Astrocyte of the cerebellum (primary cell): ENCODE data around the gene SRSF2.
A peak's percentile ranks its signal among the peaks of the same experiment; 100 is the strongest.

Experiments
- DNase-seq: peaks from one replicate; pipeline ENCODE4 v3.0.0-alpha.2; 2011; ENCODE audit warnings: low read depth
- H3K4me3 ChIP-seq: 2 replicates; pipeline ENCODE4 v1.5.1; 2011; ENCODE audit warnings: mild to moderate bottlenecking, low read depth, low read length, moderate library complexity
- CTCF ChIP-seq: IDR thresholded peaks from 2 replicates; pipeline ENCODE4 v1.5.1; 2012; ENCODE audit warnings: low read length, low read depth, moderate library complexity, mild to moderate bottlenecking; ENCODE audit errors: missing control alignments
- in situ Hi-C: cut with HindIII; loops from 2 replicates; pipeline ENCODE4 v1.10.0; 2017; ENCODE audit warnings: low sequenced_read_pairs

Gene SRSF2

GRCh38 chr17:76738468-76738850 is 1.3 kb upstream of the SRSF2 start:
- TF ChIP-seq CTCF = no peak
- in situ Hi-C loops = loop anchor here (25.0 kb wide), 1 partner anchor 176 kb away; a partner anchor contains a TSS
- no peak for DNase-seq
- peak overlapping the region; percentile 93 for H3K4me3 ChIP-seq

- in situ Hi-C loops = loop anchor here (25.0 kb wide), 1 partner anchor 176 kb away; a partner anchor contains a TSS
- no peak for TF ChIP-seq CTCF
- H3K4me3 ChIP-seq = peak within 1 kb of the TSS; percentile 93
- DNase-seq = peak; percentile 76
Measured at GRCh38 chr17:76737676-76738467, 741 bp upstream of the SRSF2 start, which contains the start of gene MFSD11. Gene MFSD11, plus strand, starts transcription at chr17:76738119. Its CDS starts 234 bp downstream, at chr17:76738353.

- no peak for DNase-seq
- in situ Hi-C loops = loop anchor here (25.0 kb wide), 1 partner anchor 174 kb away; a partner anchor contains a TSS
- peak overlapping the region; percentile 93 for H3K4me3 ChIP-seq
- peak; percentile 18 for TF ChIP-seq CTCF
Measured at GRCh38 chr17:76736349-76737081, 616 bp downstream of the SRSF2 start.

- in situ Hi-C loops = loop anchor here (25.0 kb wide), 1 partner anchor 173 kb away; a partner anchor contains a TSS
- peak overlapping the region; percentile 93 for H3K4me3 ChIP-seq
- TF ChIP-seq CTCF = no peak
- DNase-seq = no peak
Measured at GRCh38 chr17:76735586-76736348, 1.4 kb downstream of the SRSF2 start.

GRCh38 chr17:76735006-76735405 is 2.1 kb downstream of the SRSF2 start:
- in situ Hi-C loops = loop anchor here (25.0 kb wide), 1 partner anchor 173 kb away; a partner anchor contains a TSS
- H3K4me3 ChIP-seq = peak overlapping the region; percentile 93
- DNase-seq = no peak
- no peak for TF ChIP-seq CTCF

GRCh38 chr17:76734080-76734840 is 2.9 kb downstream of the SRSF2 start:
- in situ Hi-C loops = loop anchor here (25.0 kb wide), 1 partner anchor 172 kb away; a partner anchor contains a TSS
- no peak for TF ChIP-seq CTCF
- DNase-seq = no peak
- peak overlapping the region; percentile 93 for H3K4me3 ChIP-seq
